GM08714 (cell line): Measurements from ENCODE around the gene SSR1.
A peak's percentile ranks its signal among the peaks of the same experiment; 100 is the strongest.
"Not testable (repeated sequence)": the region's sequence is repeated elsewhere in the genome, so short reads cannot be mapped to it uniquely, and the experiment has no call there.

ENCODE experiments used
- H3K4me3 ChIP-seq: fragments of 200-500 bp; sonication (Bioruptor generic); 2 replicates; pipeline ENCODE4 v1.5.1; 2014; ENCODE audit warnings: mild to moderate bottlenecking, low read length, inconsistent platforms
- ZNF274 ChIP-seq: IDR thresholded peaks from 2 replicates; pipeline ENCODE4 v1.6.1; 2012; ENCODE audit warnings: mild to moderate bottlenecking, low read depth, low read length

SSR1 gene

GRCh38 chr6:7270320-7271204 lies 42.4 kb downstream of the SSR1 start:
- no peak overlapping the region for H3K4me3 ChIP-seq
- TF ChIP-seq ZNF274: no peak

GRCh38 chr6:7269816-7270215 lies 43.2 kb downstream of the SSR1 start:
- no peak for TF ChIP-seq ZNF274
- H3K4me3 ChIP-seq: no peak overlapping the region

DNA sequence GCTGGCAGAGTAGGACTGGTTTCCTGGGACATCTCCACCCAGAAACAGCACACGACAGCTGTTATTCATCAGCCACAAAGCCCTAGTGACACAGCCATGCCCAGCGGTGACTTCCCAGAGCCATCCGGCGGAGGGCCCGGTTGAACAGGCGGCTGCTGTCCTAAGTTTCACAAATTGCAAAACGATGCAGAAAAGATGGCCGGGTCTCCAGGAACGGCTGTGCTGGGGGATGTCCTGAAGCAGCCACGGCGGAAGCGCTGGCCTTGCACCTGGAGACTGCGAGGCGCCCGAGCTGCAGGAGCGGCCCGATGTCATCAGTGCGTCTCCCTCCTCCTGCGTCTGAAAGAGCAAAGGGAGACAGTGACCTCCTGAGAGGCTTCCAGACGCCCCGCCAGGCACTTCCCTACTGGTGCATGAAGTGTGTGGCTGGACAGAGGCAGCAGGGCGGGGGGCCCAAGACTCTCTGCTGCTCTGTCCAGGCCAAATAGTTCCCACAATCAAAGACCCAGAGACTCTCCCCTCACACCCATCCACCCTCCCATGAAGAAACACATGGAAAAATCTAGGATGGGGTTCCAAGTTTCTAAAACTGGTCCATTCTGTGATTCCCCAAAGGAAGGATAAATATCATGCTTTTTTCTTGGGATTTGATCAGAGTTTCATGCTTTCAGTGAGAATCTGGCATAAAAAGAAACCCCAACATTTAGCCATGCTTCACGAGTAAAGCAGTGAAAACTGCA lies 44.0 kb downstream of the SSR1 start:
- no peak for TF ChIP-seq ZNF274
- no peak overlapping the region for H3K4me3 ChIP-seq

DNA sequence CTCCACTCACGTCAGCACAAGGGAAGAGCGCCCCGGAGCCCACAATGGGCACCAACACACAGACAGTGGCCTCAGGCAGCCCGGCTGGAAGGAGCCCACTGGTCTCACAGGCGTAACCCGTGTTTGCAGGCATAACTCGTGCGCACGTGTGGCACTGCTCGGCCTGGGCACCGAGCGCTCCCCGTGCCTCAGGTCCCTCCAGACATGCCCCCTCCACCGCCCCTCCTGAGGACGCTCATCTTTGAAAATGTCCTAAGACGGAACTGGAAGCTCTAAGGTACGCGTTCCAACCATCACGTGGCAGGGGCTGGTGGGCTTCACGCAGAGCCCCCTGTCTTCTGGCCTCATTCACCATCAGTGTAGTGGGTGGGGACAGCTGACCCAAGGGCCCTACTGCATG lies 44.6 kb downstream of the SSR1 start:
- H3K4me3 ChIP-seq: no peak overlapping the region
- TF ChIP-seq ZNF274: no peak

GRCh38 chr6:7267466-7268091 lies 45.4 kb downstream of the SSR1 start:
- TF ChIP-seq ZNF274: no peak
- no peak overlapping the region for H3K4me3 ChIP-seq

DNA sequence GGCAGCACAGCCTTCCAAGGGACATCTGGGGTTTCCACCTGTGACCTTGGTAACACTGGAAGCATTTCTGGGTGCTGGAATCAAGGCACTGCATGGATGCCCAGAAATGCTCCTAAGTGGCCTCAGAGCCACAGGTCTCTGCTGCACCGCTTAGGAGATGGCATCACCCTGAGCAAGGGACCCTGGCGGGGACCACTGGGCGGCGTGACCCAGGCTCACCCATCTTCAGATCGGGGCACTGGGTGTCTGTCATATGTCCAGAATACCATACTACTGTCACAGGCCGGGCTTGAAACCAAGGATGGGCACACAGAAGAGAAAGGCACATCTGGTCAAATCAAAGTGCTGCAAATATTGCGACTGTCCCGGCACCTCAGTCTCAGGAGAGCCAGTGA lies 45.9 kb downstream of the SSR1 start:
- no peak overlapping the region for H3K4me3 ChIP-seq
- no peak for TF ChIP-seq ZNF274

- not testable (repeated sequence) for H3K4me3 ChIP-seq
Measured at GRCh38 chr6:7265385-7265726, 47.6 kb downstream of the SSR1 start.

GRCh38 chr6:7264686-7265384 lies 48.2 kb downstream of the SSR1 start:
- TF ChIP-seq ZNF274: no peak
- no peak overlapping the region for H3K4me3 ChIP-seq

DNA sequence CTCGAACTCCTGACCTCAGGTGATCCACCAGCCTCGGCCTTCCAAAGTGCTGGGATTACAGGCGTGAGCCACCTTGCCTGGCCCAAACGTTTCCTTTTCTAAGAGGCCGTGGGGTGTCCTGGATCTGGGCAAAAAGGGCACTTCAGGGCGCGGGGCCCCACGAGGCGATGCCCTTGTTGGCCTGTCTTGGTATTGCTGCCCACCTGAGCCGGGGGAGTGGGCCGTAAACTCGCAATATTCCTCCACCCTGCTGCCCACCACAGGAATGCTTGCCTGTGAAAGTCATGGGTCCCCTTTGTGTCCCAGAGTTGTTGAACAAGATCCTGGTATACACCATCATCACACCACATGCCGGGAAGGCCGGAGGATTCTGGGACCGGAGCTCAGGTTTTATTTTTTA lies 49.0 kb downstream of the SSR1 start:
- H3K4me3 ChIP-seq: no peak overlapping the region
- no peak for TF ChIP-seq ZNF274

GRCh38 chr6:7263519-7263805 lies 49.5 kb downstream of the SSR1 start:
- not testable (repeated sequence) for H3K4me3 ChIP-seq

- TF ChIP-seq ZNF274: no peak
- H3K4me3 ChIP-seq: no peak overlapping the region
Measured at GRCh38 chr6:7262746-7263518, 50.1 kb downstream of the SSR1 start.

DNA sequence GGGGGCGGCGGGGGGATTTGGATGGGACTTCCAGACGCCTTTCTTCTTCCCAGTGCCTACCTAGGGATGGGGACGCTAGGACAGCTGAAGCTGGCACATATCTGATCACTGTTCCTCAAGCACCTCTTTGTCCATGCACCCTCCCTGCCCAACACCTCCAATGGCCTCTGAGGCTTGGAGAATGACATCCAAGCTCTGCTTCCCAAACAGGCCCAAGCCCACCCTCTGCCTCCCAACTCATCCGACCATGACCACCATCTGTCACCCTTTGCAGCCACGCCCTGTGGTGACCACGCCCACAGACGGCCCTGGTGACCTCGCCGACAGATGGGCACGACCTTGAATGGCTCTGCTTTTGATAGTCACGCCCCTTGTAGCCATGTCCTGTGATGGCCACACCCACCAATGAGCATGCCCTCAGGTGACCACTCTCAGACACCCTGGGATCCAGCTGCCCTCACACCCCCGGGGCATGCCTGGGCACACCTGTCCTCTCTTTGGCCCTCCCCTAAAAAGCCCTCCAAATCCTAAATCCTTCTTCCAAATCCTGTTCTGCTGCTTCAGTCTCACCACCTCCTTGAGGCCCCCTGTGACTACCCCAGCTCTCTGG lies 51.0 kb downstream of the SSR1 start:
- TF ChIP-seq ZNF274: no peak

DNA sequence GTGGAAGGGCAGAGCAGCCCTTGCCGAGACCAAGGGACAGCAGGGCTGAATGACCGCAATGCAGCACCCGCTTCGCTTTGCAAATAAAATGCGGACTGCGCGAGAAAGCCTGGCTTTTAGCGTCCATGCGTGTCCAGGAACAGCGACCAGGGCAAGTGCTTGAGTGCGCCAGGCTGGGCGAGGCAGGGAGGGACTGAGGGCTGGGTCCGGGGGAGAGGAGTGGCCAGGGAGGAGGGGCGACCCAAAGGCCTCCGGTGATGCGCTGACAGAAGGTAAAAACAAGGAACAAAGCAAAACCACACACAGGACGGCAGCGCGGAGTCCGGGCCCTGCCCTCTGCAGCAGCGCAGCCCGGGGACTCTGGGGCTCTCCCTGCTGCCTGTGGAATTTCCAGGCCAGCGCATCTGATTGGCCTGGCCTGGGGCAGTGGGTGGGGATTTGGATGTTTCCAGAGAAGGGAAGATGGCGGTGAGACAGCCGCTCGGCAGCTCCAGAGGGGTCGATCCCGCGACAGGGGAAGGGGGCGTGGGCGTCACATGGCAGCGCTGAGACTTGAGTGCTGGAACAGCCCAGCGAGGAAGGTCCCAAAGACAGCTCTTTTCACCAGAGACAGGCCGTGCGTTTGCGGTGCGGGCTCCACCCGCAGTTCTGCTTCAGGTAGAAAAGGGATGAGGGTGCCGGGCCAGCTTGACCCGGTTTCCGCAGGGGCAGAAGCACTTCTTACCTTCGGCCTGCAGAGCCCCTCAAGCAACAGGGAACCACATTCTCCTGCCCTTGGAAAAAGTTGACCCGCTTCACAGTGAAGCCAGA lies 51.8 kb downstream of the SSR1 start:
- no peak for TF ChIP-seq ZNF274
- H3K4me3 ChIP-seq: peak overlapping the region; percentile 35; the same call in 1 of the 2 replicates

More for the DNA sequence above, 51.0 kb downstream of the SSR1 start:
- no peak overlapping the region; the same call in 1 of the 2 replicates for H3K4me3 ChIP-seq
